GM21515 (cell line): ENCODE results near the gene NLRP11.

ENCODE experiments used
- ATAC-seq: cut with Tn5 transposase; IDR thresholded peaks from one replicate; pipeline ENCODE4 v1.9.1; 2021; ENCODE audit not compliant: unreplicated experiment

The NLRP11 gene

DNA sequence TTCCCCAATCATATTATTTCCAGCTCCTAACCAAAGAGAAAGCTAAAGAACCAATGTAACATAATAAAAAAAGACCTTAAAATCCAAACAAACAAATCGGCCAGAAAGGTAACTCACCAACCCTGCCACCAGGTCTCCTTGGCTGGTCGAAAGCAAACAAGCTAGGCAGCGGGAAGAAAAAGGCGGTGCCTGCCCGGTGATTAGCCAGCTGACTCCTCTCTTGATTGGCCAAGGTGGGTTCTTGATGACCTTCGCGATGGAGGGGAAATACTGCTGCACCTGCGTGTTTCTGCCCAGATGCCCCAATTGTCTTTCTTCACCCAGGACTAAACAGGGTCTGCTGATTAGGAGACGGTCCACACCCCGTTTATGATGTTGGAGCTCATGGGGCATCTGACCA, at the start of gene NLRP11:
NLRP11 (minus strand) TSS at position 154 of the 400 bp plus-strand sequence. CDS start 13,825 bp downstream, outside the sequence.
- ATAC-seq, result no peak

- ATAC-seq, result no peak
Measured at GRCh38 chr19:55877211-55877610, 45.4 kb upstream of the NLRP11 start.

DNA sequence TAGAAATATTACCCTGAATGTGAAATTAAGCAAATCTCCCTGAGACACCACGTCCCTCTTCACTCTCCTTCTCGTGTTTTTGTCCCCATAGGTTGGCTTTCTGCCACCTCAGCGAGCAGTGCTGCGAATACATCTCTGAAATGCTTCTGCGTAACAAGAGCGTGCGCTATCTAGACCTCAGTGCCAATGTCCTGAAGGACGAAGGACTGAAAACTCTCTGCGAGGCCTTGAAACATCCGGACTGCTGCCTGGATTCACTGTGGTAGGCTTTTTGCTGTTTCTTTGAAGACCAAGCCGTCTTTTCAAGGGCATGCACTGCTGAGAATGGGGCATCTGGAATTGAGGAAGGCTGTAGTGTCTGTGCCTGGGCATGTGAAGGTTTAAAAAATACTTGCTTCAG, 38.9 kb upstream of the NLRP11 start:
- no peak for ATAC-seq

GRCh38 chr19:55867101-55867500, 35.3 kb upstream of the NLRP11 start:
- ATAC-seq, result no peak

DNA sequence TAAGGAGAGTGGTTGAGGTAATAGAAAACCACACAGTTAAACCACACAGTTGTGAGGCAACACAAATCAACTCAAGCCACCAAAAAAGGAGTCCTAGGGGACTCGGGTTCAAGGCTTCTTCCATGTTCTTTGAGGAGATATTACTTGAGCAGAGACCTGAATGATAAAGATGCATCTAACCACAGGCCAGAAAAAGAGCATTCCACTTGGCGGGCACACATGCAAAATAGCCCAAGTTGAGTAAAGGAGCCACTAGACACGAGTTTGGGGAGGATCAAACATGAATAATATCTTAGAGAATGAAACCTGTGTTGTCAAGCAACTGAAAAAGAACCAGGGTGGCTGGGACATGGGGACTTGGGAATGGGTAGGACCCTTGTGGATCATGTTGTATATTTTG, 34.7 kb upstream of the NLRP11 start:
- ATAC-seq, result no peak

GRCh38 chr19:55858969-55859368, 27.2 kb upstream of the NLRP11 start:
- no peak for ATAC-seq

DNA sequence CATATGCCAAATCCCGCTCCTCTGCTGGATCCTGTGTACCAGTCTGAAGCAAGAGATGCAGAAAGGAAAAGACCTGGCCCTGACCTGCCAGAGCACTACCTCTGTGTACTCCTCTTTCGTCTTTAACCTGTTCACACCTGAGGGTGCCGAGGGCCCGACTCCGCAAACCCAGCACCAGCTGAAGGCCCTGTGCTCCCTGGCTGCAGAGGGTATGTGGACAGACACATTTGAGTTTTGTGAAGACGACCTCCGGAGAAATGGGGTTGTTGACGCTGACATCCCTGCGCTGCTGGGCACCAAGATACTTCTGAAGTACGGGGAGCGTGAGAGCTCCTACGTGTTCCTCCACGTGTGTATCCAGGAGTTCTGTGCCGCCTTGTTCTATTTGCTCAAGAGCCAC, 26.6 kb upstream of the NLRP11 start:
- no peak for ATAC-seq

DNA sequence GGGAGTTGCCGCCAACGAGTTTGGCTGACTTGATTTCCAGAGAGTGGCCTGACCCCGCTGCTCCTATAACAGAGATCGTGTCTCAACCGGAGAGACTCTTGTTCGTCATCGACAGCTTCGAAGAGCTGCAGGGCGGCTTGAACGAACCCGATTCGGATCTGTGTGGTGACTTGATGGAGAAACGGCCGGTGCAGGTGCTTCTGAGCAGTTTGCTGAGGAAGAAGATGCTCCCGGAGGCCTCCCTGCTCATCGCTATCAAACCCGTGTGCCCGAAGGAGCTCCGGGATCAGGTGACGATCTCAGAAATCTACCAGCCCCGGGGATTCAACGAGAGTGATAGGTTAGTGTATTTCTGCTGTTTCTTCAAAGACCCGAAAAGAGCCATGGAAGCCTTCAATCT, 26.2 kb upstream of the NLRP11 start:
- ATAC-seq, result no peak

DNA sequence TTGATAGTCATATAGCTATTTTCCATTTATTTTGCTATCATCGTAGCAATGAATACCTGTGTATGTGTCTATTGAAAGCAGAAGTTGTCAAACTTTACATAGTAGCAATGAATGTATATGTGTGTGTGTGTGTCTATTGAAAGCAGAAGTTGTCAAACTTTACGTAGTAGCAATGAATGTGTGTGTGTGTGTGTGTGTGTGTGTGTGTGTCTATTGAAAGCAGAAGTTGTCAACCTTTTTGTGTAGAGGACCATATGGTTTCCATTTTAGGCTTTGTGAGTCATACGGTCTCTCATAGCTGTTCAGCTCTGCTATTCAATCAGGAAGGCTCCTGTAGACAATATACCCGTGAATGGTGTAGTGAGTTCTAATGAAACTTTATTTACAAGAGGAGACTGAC, 25.4 kb upstream of the NLRP11 start:
- ATAC-seq, result no peak

- no peak for ATAC-seq
Measured at GRCh38 chr19:55855160-55855559, 23.4 kb upstream of the NLRP11 start.

DNA sequence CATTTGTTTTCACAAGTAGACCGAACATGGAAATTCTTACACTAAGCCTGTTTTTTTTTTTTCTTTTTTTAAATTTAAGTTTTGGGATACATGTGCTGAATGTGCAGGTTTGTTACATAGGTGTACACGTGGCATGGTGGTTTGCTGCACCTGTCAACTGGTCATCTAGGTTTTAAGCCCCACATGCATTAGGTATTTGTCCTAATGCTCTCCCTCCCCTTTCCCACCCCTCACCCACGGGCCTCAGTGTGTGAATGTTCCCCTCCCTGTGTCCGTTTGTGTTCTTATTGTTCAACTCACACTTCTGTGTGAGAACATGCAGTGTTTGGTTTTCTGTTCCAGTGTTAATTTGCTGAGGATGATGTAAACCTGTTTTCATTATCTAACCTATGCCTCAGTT, 7.1 kb upstream of the NLRP11 start:
- ATAC-seq, result no peak

DNA sequence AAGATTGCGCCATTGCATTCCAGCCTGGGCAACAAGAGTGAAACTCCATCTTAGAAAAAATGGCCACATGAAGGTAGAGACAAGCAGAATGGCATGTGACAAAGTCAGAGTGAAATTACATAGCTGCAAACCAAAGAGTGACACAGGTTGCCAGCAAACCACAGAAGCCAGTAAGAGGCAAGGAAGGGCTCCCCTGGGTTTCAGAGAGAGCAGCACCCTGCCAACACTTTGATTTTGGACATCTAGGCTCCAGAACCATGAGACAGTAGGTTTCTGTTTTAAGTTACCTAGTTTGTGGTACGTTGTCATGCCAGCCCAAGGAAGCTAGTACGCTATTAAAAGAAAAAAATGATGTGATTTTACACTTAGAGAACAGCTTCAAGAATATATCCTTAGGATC, 6.5 kb upstream of the NLRP11 start:
- no peak for ATAC-seq

- ATAC-seq, result no peak
Measured at GRCh38 chr19:55836340-55836739, 4.5 kb upstream of the NLRP11 start, which contains the start of gene NLRP4. NLRP4 (plus strand) TSS chr19:55836540; CDS start chr19:55852081, 15,541 bp downstream.

GRCh38 chr19:55832676-55833075, 877 bp upstream of the NLRP11 start:
- ATAC-seq, result no peak

- no peak for ATAC-seq
Measured at GRCh38 chr19:55830656-55831055, 1.1 kb downstream of the NLRP11 start.

DNA sequence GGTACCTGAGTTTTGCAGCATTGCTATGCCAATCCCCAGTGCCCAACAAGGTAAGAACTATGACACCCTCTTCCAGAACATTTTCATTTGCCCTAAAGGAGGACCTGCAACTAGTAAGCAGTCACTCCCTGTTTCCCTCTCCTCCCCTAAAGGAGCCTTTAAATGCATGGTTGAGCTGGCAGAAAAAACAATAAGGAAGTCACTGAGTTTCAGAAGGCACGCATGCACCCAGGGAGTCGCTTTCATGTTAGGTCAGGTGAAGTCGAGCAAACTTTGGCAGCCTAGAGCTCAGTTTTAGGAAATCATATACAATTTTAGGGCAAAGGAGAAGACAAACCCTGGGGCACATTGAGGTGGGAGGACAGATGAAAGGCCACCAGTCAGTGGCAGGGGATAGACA, 11.8 kb downstream of the NLRP11 start:
- no peak for ATAC-seq

- ATAC-seq, result no peak
Measured at GRCh38 chr19:55813906-55814305, 17.9 kb downstream of the NLRP11 start.

GRCh38 chr19:55812449-55812848, 19.4 kb downstream of the NLRP11 start:
- ATAC-seq, result no peak

DNA sequence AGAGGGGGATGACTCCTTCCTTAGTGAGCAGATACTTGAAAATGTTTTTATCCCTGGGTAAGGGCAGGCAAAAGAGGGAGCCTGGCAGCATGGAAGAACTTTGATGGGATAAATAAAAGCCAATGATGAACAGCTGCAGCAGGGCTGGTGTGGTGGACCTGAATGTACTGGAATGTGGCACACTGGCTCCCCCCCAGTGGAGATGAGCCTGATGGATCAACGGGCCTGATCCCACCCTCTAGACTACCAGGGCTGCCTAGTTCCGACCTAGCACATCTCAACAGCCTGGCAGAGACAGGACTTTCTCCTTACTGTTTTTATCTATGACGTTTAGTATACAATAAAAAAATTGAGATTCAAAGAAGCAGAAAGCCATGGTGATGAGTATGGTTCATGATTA, 20.5 kb downstream of the NLRP11 start:
- ATAC-seq, result no peak

DNA sequence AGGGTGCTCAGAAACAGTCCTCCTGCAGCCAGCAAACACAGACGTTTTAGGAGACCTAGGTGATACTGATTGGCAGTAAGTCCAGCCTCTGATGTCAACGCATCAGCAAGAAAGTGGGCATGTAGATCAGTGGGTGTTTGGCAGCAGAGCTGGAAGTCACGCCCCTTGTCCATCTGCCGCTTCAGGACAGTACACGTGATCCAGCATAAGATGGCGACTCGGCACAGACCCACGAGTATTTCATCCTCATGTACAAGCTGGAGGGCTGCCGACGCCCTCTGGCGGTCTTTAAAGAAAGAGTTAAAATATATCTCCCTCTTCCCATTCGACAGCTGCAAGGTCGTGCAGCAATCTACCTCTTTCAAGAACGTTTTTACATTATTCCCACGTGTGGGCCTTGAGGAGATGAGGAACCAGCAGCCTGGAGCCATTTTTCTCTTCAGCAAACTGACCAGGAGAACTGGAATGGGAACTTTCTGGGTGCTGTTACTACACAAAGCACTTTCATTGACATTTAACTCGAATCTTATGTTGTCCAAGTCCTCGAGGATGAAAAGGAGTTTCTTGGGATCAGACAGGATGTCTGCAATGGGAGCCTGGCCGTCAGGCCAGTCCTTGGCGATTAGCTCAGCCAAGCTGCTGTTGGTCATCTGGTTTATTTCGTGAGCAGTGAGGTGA, 22.3 kb downstream of the NLRP11 start:
- no peak for ATAC-seq

DNA sequence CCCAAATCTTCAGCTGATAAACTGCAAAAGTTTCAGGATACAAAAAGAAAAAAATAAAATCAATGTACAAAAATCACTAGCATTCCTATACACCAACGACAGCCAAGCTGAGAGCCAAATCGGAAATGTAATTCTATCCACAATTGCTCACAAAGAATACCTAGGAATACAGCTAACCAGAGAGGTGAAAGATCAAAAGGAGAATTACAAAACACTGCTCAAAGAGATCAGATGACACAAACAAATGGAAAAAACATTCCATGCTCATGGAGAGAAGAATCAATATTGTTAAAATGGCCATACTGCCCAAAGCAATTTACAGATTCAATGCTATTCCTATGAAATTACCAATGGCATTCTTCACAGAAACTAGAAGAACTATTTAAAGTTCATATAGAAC, 29.5 kb downstream of the NLRP11 start:
- ATAC-seq, result no peak

- ATAC-seq, result no peak
Measured at GRCh38 chr19:55801416-55801815, 30.4 kb downstream of the NLRP11 start.

GRCh38 chr19:55795021-55795420, 36.8 kb downstream of the NLRP11 start:
- ATAC-seq, result no peak
